ENCODE measurements around the gene BICDL2. TPM values are rescaled to one million over a fixed set of nuclear protein-coding genes. Genes with fewer than 3 reads are reported as not detected.

The BICDL2 gene
- total and polyA plus RNA-seq, 2 of the 8 experiments (the other 6 are each of a cell fraction or from before 2014, with no cell fraction given), result 7.3 to 15.9 TPM

DNA sequence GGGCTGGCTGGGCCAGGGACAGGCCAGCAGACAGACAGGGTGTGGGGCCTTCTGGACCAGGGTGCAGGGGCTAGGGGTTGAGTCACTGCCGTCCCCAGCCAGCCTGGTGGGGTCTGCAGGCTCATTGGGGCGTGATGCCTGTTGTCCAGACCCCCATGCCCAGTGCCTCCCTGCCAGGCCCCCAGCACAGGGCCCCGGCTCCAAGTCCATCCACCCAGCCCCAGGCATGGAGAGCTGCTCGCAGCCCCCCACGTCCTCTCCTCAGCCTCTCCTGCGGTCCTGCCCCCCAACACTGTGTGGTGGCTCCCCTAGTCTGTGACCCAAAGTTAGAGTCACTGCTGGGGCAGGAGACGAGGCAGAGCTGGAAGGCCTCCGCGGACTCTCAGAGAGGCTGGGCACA lies 49.5 kb downstream of the BICDL2 start:
- H4K5ac ChIP-seq (ENCODE audit: insufficient read length, low read depth, low read length), result no peak overlapping the region
- H3K4ac ChIP-seq (replicated peaks; ENCODE audit: insufficient read length, low read depth, low read length), result no peak overlapping the region
- POLR2A ChIA-PET (ENCODE audit: partially characterized antibody), result interaction anchor here (0.5 to 15.2 kb wide), 10 partner anchors 10 to 36 kb away, joined by 3 to 200 read pairs (median 3); partner anchors contain the start of genes CLDN6, HCFC1R1, THOC6 and TNFRSF12A
- no peak for DNase-seq (ENCODE audit: low read depth in 1 of 2, low spot score in 2 of 2)
- no peaks in the 10 kb centered on the region for H3K79me2 ChIP-seq (ENCODE audit: control insufficient read depth in 1 of 2, insufficient read depth in 2 of 2, low read length in 2 of 2)
- no peak overlapping the region for H2BK120ac ChIP-seq (replicated peaks; ENCODE audit: low read depth, low read length)
- H3K4me3 ChIP-seq (ENCODE audit: extremely low read depth in 1 of 4, insufficient read depth in 2 of 4, low read depth in 3 of 4, low read length in 4 of 4), result no peak overlapping the region
- H3K4me2 ChIP-seq (ENCODE audit: insufficient read depth in 1 of 2, low read depth in 2 of 2, low read length in 2 of 2), result no peak overlapping the region
- H3K23ac ChIP-seq (ENCODE audit: insufficient read length), result no peak overlapping the region
- FAIRE-seq, result no peak
- H3K23me2 ChIP-seq (ENCODE audit: low read depth, low read length), result no peaks in the 10 kb centered on the region; the same call in 1 of the 2 replicates
- H3K4me1 ChIP-seq (replicated peaks in 1 of 4; ENCODE audit: control insufficient read depth in 3 of 4, insufficient read depth in 4 of 4, low read length in 3 of 4), result peaks cover 3 to 28% (median 23%) of the 10 kb centered on the region in 4 experiments
- CTCF ChIA-PET (ENCODE audit: partially characterized antibody), result interaction anchor here (0.9 to 5.2 kb wide), 5 partner anchors 10 to 41 kb away, joined by 3 to 24 read pairs (median 4); partner anchors contain the start of genes CLDN6 and CLDN9
- H2BK5ac ChIP-seq (ENCODE audit: low read depth, low read length), result no peak overlapping the region
- H3K9me3 ChIP-seq (ENCODE audit: insufficient read depth in 2 of 2, low read depth in 1 of 2, low read length in 1 of 2), result no peaks in the 10 kb centered on the region
- no peak overlapping the region for H4K8ac ChIP-seq (ENCODE audit: extremely low read depth, insufficient read depth, low read length)
- no peak overlapping the region for H2AK5ac ChIP-seq (ENCODE audit: low read depth, low read length)
- 93% methylated on average over 9 of the region's 9 CpGs; no CpG with 5 or more reads in 1 of the 2 experiments for WGBS, 2 experiments (ENCODE audit: extremely low coverage in 1 of 2, insufficient coverage in 1 of 2, insufficient read length in 1 of 2, insufficient replicate concordance in 2 of 2, low coverage in 1 of 2, low lambda C conversion rate in 2 of 2, missing lambda C conversion rate in 1 of 2)
- H3K27me3 ChIP-seq (replicated peaks in 1 of 4; ENCODE audit: control insufficient read depth in 3 of 4, extremely low read depth in 1 of 4, insufficient read depth in 3 of 4, low read length in 3 of 4), result no peaks in the 10 kb centered on the region; a peak in 1 of 7 replicates
- no peak overlapping the region for H3K9ac ChIP-seq (replicated peaks in 1 of 4; ENCODE audit: extremely low read depth in 1 of 4, low read depth in 3 of 4, low read length in 3 of 4)
- H3K79me1 ChIP-seq (ENCODE audit: low read depth, low read length), result no peaks in the 10 kb centered on the region
- no peak overlapping the region for H3K56ac ChIP-seq (replicated peaks; ENCODE audit: insufficient read length, low read depth, low read length)
- H3K27ac ChIP-seq (ENCODE audit: low read depth, low read length), result no peak overlapping the region
- H3K18ac ChIP-seq (ENCODE audit: extremely low read depth, low read length), result no peak overlapping the region
- H3K14ac ChIP-seq (ENCODE audit: insufficient read length), result no peak overlapping the region
- H2AFZ ChIP-seq (ENCODE audit: low read length), result no peak overlapping the region
- no peak overlapping the region for H2BK15ac ChIP-seq (ENCODE audit: low read length)
- no peaks in the 10 kb centered on the region for H4K20me1 ChIP-seq (replicated peaks in 1 of 2; ENCODE audit: control insufficient read depth in 1 of 2, insufficient read depth in 2 of 2, low read length in 2 of 2)
- no peak overlapping the region for H2BK20ac ChIP-seq (ENCODE audit: low read length)
- 0 out of 2 replicates have a peak overlapping the region, but pooled peaks have one; percentile 27 for H2BK12ac ChIP-seq (ENCODE audit: low read depth, low read length)
- H4K91ac ChIP-seq (replicated peaks; ENCODE audit: insufficient read length, low read length), result no peak overlapping the region
- no peaks in the 10 kb centered on the region for H3K36me3 ChIP-seq (ENCODE audit: control insufficient read depth in 2 of 4, insufficient read depth in 4 of 4, low read length in 3 of 4)
- TF ChIP-seq SAP30 (IDR thresholded peaks at IDR 0.05; ENCODE audit: insufficient read depth, insufficient replicate concordance, low read length) (no peak), FOSL1 (IDR thresholded peaks at IDR 0.05; ENCODE audit: insufficient read depth, low read depth, low read length) (no peak), RBBP5 (IDR thresholded peaks at IDR 0.05; ENCODE audit: borderline replicate concordance, low read depth, low read length) (no peak), ZNF274 (IDR thresholded peaks at IDR 0.05; ENCODE audit: borderline replicate concordance, extremely low read depth, low read length) (no peak), TCF12 (IDR thresholded peaks at IDR 0.05; ENCODE audit: low read depth, low read length) (no peak), TAF1 (IDR thresholded peaks at IDR 0.05; ENCODE audit: low read depth, low read length) (no peak), KDM4A (IDR thresholded peaks at IDR 0.05; ENCODE audit: low read depth, low read length, severe bottlenecking) (no peak), PHF8 (conservative IDR thresholded peaks at IDR 0.05; ENCODE audit: low read depth, low read length) (no peak), SP1 (IDR thresholded peaks at IDR 0.05; ENCODE audit: low read depth, low read length) (no peak)
- TF ChIP-seq, protein P1, sequence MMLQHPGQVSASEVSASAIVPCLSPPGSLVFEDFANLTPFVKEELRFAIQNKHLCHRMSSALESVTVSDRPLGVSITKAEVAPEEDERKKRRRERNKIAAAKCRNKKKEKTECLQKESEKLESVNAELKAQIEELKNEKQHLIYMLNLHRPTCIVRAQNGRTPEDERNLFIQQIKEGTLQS (IDR thresholded peaks at IDR 0.05; ENCODE audit: insufficient read depth, low read depth, low read length), result no peak
- TF ChIP-seq, protein P2, sequence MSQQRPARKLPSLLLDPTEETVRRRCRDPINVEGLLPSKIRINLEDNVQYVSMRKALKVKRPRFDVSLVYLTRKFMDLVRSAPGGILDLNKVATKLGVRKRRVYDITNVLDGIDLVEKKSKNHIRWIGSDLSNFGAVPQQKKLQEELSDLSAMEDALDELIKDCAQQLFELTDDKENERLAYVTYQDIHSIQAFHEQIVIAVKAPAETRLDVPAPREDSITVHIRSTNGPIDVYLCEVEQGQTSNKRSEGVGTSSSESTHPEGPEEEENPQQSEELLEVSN (IDR thresholded peaks at IDR 0.05), result no peak

Data from H1 (cell line).